ENCODE measurements around the gene DICER1. TPM values are rescaled to one million over a fixed set of nuclear protein-coding genes. Genes with fewer than 3 reads are reported as not detected.

Gene DICER1
- total and polyA plus RNA-seq, 9 of the 15 experiments (the other 6 are each of a cell fraction or from before 2014, with no cell fraction given): 2.5 to 23.2 (median 12.4) TPM

DNA sequence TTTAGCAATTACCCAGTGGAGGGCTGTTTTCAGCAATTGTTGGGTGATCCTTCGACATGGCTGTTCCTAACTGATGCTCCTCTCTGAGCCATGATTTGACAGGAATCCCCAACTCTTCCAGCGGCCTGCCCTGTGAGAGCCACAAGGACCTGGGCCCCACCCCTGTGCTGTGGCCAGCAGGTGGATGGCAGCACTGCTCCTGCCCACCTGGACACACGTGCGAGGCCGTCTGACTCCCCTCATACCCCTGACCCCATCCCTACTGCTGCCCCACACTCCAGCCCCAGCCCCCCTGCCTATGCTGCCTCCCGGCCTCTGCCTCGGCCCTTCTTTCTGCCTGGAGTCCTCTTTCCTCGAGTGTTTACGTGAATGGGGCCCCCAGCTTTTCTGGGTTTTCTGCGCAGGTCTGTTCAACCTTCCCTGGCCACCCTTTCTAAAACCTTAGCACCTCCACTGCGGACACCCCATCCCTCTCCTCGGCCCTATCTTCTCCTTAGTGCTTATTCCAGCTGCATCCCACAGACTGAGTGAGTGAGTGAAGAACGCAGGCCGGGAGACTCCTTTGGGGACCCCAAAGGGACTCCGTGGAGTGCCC, 111.4 kb downstream of the DICER1 start:
- CTCF ChIA-PET (ENCODE audit: low intra/inter-chr PET ratio): no interaction called here
- FAIRE-seq: no peak
- H3K27me3 ChIP-seq (ENCODE audit: control insufficient read depth in 2 of 2, insufficient read depth in 2 of 2, low read length in 2 of 2): peaks cover 3 to 34% of the 10 kb centered on the region in 2 experiments; a peak in 4 of 5 replicates

More for the DNA sequence above, 111.4 kb downstream of the DICER1 start:
- POLR2A ChIA-PET: no interaction called here
- no peak overlapping the region for H3K27ac ChIP-seq (ENCODE audit: extremely low read depth, low read depth, low read length)
- H3K4me3 ChIP-seq: no peak overlapping the region
- no peaks in the 10 kb centered on the region for H3K9me1 ChIP-seq (ENCODE audit: control insufficient read depth, insufficient read depth, low read length)
- H3K36me3 ChIP-seq (ENCODE audit: control insufficient read depth, insufficient read depth, low read length): no peaks in the 10 kb centered on the region
- TF ChIP-seq ZNF165 (CRISPR knock-in tag; IDR thresholded peaks at IDR 0.05; ENCODE audit: borderline replicate concordance) (no peak), NCOR1 (IDR thresholded peaks at IDR 0.05) (no peak), BDP1 (IDR thresholded peaks at IDR 0.05; ENCODE audit: insufficient read depth, insufficient read length) (no peak), FOXJ3 (CRISPR knock-in tag; IDR thresholded peaks at IDR 0.05) (no peak), ELF4 (CRISPR knock-in tag; IDR thresholded peaks at IDR 0.05) (no peak), CBFB (CRISPR knock-in tag; IDR thresholded peaks at IDR 0.05) (no peak), ZFP1 (CRISPR knock-in tag; IDR thresholded peaks at IDR 0.05) (no peak), NEUROD1 (IDR thresholded peaks at IDR 0.05; ENCODE audit: borderline replicate concordance, low read depth, low read length, partially characterized antibody) (no peak), HDGF (IDR thresholded peaks at IDR 0.05) (no peak), CHD1 (IDR thresholded peaks at IDR 0.05; ENCODE audit: low read length) (no peak), RBM39 (optimal IDR thresholded peaks at IDR 0.05; ENCODE audit: low read depth, low read length) (no peak), ZNF282 (CRISPR knock-in tag; IDR thresholded peaks at IDR 0.05) (no peak)
- TF ChIP-seq, protein P1, sequence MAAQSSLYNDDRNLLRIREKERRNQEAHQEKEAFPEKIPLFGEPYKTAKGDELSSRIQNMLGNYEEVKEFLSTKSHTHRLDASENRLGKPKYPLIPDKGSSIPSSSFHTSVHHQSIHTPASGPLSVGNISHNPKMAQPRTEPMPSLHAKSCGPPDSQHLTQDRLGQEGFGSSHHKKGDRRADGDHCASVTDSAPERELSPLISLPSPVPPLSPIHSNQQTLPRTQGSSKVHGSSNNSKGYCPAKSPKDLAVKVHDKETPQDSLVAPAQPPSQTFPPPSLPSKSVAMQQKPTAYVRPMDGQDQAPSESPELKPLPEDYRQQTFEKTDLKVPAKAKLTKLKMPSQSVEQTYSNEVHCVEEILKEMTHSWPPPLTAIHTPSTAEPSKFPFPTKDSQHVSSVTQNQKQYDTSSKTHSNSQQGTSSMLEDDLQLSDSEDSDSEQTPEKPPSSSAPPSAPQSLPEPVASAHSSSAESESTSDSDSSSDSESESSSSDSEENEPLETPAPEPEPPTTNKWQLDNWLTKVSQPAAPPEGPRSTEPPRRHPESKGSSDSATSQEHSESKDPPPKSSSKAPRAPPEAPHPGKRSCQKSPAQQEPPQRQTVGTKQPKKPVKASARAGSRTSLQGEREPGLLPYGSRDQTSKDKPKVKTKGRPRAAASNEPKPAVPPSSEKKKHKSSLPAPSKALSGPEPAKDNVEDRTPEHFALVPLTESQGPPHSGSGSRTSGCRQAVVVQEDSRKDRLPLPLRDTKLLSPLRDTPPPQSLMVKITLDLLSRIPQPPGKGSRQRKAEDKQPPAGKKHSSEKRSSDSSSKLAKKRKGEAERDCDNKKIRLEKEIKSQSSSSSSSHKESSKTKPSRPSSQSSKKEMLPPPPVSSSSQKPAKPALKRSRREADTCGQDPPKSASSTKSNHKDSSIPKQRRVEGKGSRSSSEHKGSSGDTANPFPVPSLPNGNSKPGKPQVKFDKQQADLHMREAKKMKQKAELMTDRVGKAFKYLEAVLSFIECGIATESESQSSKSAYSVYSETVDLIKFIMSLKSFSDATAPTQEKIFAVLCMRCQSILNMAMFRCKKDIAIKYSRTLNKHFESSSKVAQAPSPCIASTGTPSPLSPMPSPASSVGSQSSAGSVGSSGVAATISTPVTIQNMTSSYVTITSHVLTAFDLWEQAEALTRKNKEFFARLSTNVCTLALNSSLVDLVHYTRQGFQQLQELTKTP (IDR thresholded peaks at IDR 0.05; ENCODE audit: low read depth in 1 of 2, partially characterized antibody in 2 of 2): no peak
- TF ChIP-seq, protein P2, sequence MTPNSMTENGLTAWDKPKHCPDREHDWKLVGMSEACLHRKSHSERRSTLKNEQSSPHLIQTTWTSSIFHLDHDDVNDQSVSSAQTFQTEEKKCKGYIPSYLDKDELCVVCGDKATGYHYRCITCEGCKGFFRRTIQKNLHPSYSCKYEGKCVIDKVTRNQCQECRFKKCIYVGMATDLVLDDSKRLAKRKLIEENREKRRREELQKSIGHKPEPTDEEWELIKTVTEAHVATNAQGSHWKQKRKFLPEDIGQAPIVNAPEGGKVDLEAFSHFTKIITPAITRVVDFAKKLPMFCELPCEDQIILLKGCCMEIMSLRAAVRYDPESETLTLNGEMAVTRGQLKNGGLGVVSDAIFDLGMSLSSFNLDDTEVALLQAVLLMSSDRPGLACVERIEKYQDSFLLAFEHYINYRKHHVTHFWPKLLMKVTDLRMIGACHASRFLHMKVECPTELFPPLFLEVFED (CRISPR knock-in tag; conservative IDR thresholded peaks at IDR 0.05): no peak
- H3K9ac ChIP-seq (ENCODE audit: insufficient read depth in 1 of 2, low read depth in 2 of 2, low read length in 2 of 2): no peak overlapping the region
- no peak for DNase-seq (ENCODE audit: extremely low read depth in 1 of 4, low spot score in 3 of 4)
- no peaks in the 10 kb centered on the region for H3K79me2 ChIP-seq (ENCODE audit: control insufficient read depth, insufficient read depth, low read length)
- no peaks in the 10 kb centered on the region for H3K4me1 ChIP-seq (replicated peaks in 1 of 2; ENCODE audit: control insufficient read depth in 2 of 2, insufficient read depth in 2 of 2, low read length in 2 of 2)
- no TSS peak for BruUV-seq (replicated peaks)
- no peak overlapping the region for H2AFZ ChIP-seq (ENCODE audit: low read depth, low read length)
- H3K4me2 ChIP-seq (ENCODE audit: insufficient read depth, low read length): no peak overlapping the region
- intact Hi-C loops (cut with micrococcal nuclease) (no loop called here), in situ Hi-C loops (cut with MboI) (no loop called here)
- H4K20me1 ChIP-seq (replicated peaks; ENCODE audit: control insufficient read depth, insufficient read depth, low read length): no peaks in the 10 kb centered on the region; the same call in 1 of the 2 replicates
- WGBS (ENCODE audit: insufficient coverage, low coverage, missing lambda C conversion rate): 0% methylated on average over 7 of the region's 15 CpGs
- ATAC-seq: no peak
- no peaks in the 10 kb centered on the region for H3K9me3 ChIP-seq (replicated peaks; ENCODE audit: control insufficient read depth, insufficient read depth, low read depth, low read length)

Data from K562 (cell line).